GM12872 (cell line): ENCODE data around the gene C2CD2.

Experiments
- TF ChIP-seq, protein P1 (sequence below): IDR thresholded peaks from 3 replicates; pipeline ENCODE4 v1.5.1; 2011; ENCODE audit warnings: low read depth, mild to moderate bottlenecking, low read length, moderate library complexity; ENCODE audit not compliant: insufficient read depth

C2CD2 gene

DNA sequence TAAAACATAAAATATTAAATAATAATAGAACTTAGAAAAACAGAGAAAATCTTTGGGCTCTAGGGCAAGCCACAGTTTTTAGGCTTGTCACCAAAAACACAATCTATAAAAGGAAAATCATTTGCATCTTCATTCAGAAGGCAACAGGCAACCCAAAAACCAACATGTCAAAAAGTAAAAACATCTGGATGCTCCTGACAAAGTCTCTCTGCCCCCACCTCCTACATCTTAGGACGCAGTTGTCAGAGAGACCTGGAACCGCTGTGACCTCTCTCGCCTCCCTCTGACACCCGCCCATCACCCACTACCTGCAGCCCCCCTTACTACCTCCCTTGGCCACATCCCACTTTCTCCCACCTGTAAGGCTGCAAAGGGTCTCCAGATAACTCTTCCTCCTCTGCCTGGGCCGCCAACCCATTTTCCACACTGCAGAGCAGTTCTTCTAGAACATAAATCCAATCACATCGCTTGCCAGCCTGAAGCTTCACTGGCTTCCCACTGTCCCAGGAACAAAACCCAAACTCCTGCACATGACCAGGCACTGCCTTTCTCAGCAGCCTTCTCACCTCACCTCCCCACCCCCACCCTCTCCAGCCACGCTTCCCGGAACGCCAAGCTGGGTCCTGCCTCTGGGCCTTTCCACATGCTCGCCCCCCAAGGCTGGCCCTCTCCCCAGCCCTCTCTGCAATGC is 89.4 kb downstream of the C2CD2 start:
- TF ChIP-seq, protein P1, sequence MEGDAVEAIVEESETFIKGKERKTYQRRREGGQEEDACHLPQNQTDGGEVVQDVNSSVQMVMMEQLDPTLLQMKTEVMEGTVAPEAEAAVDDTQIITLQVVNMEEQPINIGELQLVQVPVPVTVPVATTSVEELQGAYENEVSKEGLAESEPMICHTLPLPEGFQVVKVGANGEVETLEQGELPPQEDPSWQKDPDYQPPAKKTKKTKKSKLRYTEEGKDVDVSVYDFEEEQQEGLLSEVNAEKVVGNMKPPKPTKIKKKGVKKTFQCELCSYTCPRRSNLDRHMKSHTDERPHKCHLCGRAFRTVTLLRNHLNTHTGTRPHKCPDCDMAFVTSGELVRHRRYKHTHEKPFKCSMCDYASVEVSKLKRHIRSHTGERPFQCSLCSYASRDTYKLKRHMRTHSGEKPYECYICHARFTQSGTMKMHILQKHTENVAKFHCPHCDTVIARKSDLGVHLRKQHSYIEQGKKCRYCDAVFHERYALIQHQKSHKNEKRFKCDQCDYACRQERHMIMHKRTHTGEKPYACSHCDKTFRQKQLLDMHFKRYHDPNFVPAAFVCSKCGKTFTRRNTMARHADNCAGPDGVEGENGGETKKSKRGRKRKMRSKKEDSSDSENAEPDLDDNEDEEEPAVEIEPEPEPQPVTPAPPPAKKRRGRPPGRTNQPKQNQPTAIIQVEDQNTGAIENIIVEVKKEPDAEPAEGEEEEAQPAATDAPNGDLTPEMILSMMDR, result no peak

DNA sequence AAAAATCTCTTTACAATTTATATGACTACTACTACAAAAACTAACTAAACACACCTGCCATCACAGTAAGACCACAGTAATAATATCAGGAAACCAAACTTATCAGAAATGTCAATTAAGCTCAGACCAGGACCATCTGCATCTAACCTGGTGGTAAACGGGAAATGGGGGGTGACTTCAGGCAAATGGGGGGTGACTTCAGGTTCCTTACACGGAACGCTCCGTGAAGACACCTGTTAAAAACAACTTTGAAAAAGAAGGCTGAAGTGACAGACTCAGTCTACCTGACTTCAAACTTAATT is 90.4 kb downstream of the C2CD2 start:
- TF ChIP-seq, protein P1, result no peak

DNA sequence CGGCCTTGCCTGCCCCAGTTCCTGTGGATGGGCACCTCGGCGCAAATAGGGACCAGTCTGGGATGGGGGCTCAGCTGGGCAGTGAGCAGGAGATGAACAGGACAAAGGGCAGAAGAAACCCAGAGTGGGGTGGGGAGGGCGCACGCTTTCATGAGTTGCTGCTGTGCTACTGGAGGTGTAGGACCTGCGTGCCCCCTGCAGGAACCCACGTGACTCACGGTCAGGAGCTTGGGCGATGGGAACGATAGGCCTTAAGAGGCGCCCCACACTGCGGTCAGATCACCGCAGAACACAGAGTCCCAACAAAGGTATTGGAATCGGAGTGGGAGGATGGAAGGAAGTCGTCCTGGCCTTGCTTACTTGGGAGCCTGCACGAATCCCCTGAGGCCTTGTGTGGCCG is 91.8 kb downstream of the C2CD2 start:
- TF ChIP-seq, protein P1, result 0 out of 3 replicates have a peak, but pooled peaks have one; percentile 35

DNA sequence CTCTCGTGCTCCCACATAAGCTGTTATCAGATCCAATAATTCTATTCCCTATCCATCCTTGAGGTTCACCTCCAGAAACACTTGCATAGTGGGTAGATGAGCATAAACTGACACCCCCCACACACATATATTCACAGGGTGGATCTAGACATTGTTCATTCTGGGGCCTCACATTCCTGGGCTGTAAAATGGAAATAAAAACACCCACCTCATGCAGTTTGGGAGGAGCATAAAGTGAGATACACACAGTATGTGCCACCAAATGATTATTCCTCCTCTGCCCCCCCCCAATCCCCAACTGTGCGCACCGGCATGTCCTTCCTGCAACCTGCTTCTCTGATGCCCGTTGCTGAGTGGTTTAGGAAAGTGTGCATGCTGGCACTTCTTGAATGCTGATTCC is 92.6 kb downstream of the C2CD2 start:
- TF ChIP-seq, protein P1, result no peak

DNA sequence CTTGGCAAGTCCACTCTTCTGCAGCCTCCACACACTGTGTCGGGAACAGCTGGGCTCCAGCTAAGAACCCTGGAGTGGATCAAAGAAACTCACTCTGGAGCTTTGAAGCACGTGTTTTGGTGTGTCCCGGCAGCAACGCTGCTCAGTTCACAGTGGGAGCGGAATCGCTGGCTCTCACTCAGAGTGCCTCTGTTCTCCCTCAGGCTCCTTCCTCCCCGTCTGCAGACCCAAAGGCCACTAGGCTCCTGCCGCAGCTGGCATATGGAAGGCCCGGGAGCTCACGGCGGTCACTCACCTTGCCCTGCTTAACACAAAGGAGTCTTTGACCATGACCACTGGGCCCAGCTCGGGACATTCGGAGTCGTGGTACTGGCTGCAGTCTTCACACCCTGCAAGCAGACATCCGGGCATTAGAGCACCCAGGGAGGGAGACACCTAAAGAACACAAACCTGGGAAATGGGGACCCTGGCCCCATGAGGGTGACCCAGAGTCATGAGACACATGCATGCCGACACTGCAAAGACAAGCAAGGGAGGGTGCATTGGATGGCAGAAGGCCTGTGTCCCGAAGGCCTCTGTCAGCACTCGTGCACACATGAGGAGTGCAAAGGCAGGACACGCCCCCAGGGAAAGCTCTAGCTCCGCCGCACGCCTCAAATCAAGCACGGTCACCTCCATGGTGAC is 94.4 kb downstream of the C2CD2 start:
- TF ChIP-seq, protein P1, result no peak

DNA sequence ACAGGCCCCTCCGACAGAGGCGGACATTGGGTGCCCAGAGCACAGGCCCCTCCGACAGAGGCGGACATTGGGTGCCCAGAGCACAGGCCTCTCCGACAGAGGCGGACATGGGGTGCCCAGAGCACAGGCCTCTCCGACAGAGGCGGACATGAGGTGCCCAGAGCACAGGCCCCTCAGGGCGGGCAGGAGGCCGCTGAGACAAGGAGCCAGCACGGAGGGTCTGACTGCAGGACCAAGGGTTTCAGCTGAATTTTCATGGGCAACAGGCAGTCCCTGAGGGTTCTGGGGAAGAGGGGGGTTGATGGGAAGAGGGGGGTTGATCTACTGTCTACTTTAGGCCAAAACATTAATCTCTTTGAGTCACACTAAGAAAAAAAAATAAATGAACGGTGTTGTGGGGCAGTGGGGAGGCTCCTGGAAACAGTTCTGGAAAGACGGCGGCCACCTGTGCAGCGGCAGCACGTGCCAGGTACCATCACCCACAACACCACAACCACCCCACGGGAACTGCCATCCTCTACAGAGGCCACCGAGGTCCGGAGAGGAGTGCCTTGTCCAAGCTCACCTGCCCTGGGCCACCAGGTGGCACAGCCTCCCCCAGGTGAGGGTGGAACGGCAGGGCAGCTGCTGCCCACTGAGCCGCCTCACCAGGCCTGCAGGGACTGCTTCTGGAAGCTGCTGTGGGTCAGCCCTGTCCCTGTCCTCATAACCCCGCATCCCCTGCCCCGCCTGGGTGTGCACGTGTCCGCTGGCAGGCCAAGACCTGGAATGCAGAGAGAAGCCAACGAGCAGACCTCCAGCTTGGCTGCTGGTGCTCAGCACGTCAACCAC is 95.1 kb downstream of the C2CD2 start:
- TF ChIP-seq, protein P1, result no peak

DNA sequence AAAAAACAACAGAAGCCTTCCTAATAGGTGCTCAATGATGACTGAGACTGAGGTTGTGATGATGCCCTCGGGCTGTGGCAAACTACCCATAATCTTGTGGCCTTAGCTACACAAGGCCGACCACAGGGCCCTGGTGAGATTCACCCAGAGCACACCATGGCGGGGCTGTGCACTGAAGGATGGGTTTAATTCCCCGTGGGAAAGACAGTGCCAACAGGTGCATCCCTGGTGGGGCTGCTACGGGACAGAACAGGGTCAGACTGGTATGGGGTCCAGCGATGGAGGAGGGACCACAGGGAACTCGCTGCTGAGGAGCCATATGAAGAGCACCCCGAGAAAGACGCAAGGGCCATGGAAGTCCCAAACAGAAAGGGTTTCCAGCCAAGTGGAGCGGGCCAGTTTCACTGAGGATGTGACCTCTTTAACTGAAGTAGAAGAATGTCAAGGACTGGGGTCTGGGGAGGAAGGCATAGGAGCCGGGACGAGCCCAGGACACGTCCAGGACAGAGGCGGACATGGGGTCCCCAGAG is 96.0 kb downstream of the C2CD2 start:
- TF ChIP-seq, protein P1, result no peak
